CD4-positive, CD25-positive, alpha-beta regulatory T cell (primary cell): ENCODE measurements around the gene FMN2. TPM values are rescaled to one million over a fixed set of nuclear protein-coding genes. Genes with fewer than 3 reads are reported as not detected.

Source experiments
- ATAC-seq, 2 donors: fragments of 150-1000 bp; cut with Tn5 transposase; one replicate each; pipeline ENCODE4 v1.10.0; 2021; ENCODE audit warnings: low read depth in 2 of 2, moderate number of reproducible peaks in 2 of 2, moderate library complexity in 1 of 2
- DNase-seq, 3 donors: peaks; one replicate each; pipeline versions ENCODE4 v3.0.0 to v3.0.0-alpha.2; 2012 to 2022; ENCODE audit warnings: mixed read lengths in 1 of 3
- H3K27ac ChIP-seq: one replicate; pipeline ENCODE4 v1.7.0; 2013; ENCODE audit warnings: mild to moderate bottlenecking, low read length; ENCODE audit not compliant: insufficient read depth, poor library complexity, severe bottlenecking
- H3K27me3 ChIP-seq: one replicate; pipeline ENCODE4 v1.7.0; 2013; ENCODE audit warnings: low read length; ENCODE audit not compliant: control insufficient read depth, insufficient read depth
- H3K36me3 ChIP-seq: one replicate; pipeline ENCODE4 v1.7.0; 2013; ENCODE audit warnings: mild to moderate bottlenecking, low read length, moderate library complexity; ENCODE audit not compliant: control insufficient read depth, insufficient read depth
- H3K4me1 ChIP-seq: 2 replicates; pipeline ENCODE4 v1.7.0; 2013; ENCODE audit warnings: mild to moderate bottlenecking, low read length; ENCODE audit not compliant: insufficient read depth, control insufficient read depth, poor library complexity, severe bottlenecking
- H3K4me3 ChIP-seq: one replicate; pipeline ENCODE4 v1.7.0; 2013; ENCODE audit warnings: low read depth, mild to moderate bottlenecking, low read length, moderate library complexity
- H3K9me3 ChIP-seq, 2 experiments: 1 replicate in 1 of 2; 2 replicates in 1 of 2; pipeline ENCODE4 v1.7.0; 2013; ENCODE audit warnings: low read length in 2 of 2, mild to moderate bottlenecking in 1 of 2, moderate library complexity in 1 of 2; ENCODE audit not compliant: control insufficient read depth in 2 of 2
- H3K27ac Mint-ChIP-seq, 3 donors: one replicate each; pipeline ENCODE4 v1.8.0; 2020 to 2022; ENCODE audit warnings: mild to moderate bottlenecking in 3 of 3, mixed read lengths in 3 of 3, moderate library complexity in 2 of 3
- H3K27me3 Mint-ChIP-seq: one replicate; pipeline ENCODE4 v1.8.0; 2022; ENCODE audit warnings: mild to moderate bottlenecking, mixed read lengths
- H3K36me3 Mint-ChIP-seq: one replicate; pipeline ENCODE4 v1.8.0; 2020; ENCODE audit warnings: mixed read lengths
- H3K4me1 Mint-ChIP-seq, 4 donors: one replicate each; pipeline ENCODE4 v1.8.0; 2020 to 2022; ENCODE audit warnings: mixed read lengths in 4 of 4, mild to moderate bottlenecking in 1 of 4
- H3K4me3 Mint-ChIP-seq, 4 donors: one replicate each; pipeline ENCODE4 v1.8.0; 2020 to 2022; ENCODE audit warnings: mild to moderate bottlenecking in 4 of 4, mixed read lengths in 4 of 4, moderate library complexity in 3 of 4
- H3K9me3 Mint-ChIP-seq, 7 donors: one replicate each; pipeline ENCODE4 v1.8.0; 2020 to 2022; ENCODE audit warnings: mixed read lengths in 7 of 7, mild to moderate bottlenecking in 3 of 7, moderate library complexity in 2 of 7
- polyA plus RNA-seq, 4 donors: library from polyadenylated mRNA; unstranded; fragments of 300-500 nt; fragmentation: Illumina TruSeq; gene quantifications; one replicate each; pipeline ENCODE4 v1.2.3, GENCODE V29; 2021
- total RNA-seq: library from RNA; stranded (reverse); gene quantifications from one replicate; pipeline ENCODE4 v1.2.3, GENCODE V29; 2022

Gene FMN2
- total RNA-seq (not detected), polyA plus RNA-seq (not detected)

DNA sequence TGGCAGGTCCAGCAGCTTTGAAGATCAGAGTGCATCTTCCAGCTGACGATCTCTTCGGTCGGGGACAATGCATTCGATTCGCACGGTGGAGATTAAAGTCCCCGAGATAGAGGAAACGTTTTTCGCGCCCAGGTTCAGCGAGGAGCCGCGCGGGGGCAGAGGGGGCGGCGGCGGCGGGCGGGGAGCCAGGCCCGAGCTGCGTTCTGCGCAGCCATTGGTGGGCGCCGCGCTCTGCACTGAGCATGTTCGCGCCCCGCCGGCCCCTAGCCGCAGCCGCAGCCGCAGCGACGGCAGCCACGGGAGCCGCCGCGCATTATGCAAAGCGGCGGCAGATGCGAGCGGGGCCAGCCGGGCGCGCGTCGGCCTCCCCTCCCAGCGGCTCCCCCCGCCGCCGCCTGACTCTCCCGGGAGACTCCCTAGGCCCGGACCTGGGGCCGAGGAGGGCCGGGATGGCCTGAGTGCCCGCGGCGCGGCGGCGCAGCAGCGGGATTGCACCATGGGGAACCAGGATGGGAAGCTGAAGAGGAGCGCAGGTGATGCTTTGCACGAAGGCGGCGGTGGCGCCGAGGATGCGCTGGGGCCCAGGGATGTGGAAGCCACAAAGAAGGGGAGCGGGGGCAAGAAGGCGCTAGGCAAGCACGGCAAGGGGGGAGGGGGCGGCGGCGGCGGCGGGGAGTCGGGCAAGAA lies at the start of gene FMN2:
Gene FMN2, plus strand, starts transcription at position 270 of the 687 bp plus-strand sequence. Its CDS starts 227 bp downstream, at position 497.
- Mint-ChIP-seq H3K27ac (no peak within 1 kb of the TSS), H3K27me3 (peaks cover 43% of the 10 kb centered on the region), H3K4me1 (peaks cover 0 to 7% (median 0%) of the 10 kb centered on the region in 4 donors), H3K36me3 (no peaks in the 10 kb centered on the region), H3K4me3 (peak within 1 kb of the TSS in 1 of 4 donors; percentile 23), H3K9me3 (peaks cover 0 to 9% (median 1%) of the 10 kb centered on the region in 7 donors)
- Histone ChIP-seq H3K9me3 (no peaks in the 10 kb centered on the region), H3K4me1 (no peaks in the 10 kb centered on the region), H3K27ac (no peak within 1 kb of the TSS), H3K4me3 (no peak within 1 kb of the TSS), H3K36me3 (no peaks in the 10 kb centered on the region), H3K27me3 (peaks cover 6% of the 10 kb centered on the region)
- no peak for DNase-seq
- no peak for ATAC-seq

DNA sequence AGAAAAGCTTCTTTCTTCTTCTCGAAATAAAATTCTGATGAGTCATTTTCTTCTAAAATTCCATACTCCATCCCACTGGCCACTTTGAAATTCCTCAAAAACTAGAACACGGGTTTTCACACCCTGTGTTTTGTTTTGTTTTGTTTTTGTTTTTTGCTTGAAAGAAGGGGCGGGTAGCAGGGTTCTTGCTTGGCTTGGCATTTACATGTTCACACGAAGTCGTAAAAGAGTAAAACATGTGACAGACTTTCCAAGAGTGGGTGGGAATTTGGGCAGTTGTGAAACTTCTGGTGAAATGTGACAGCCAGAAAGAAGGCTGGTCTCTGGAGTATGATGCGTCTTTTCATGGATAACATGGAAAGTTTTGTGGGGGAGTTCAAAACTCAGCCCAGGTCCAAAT lies 47.1 kb upstream of the FMN2 start:
- H3K27ac Mint-ChIP-seq = no peak overlapping the region
- H3K27ac ChIP-seq = no peak overlapping the region
- no peaks in the 10 kb centered on the region for H3K36me3 ChIP-seq
- no peaks in the 10 kb centered on the region for H3K36me3 Mint-ChIP-seq
- ATAC-seq = no peak
- H3K27me3 ChIP-seq = no peaks in the 10 kb centered on the region
- H3K9me3 ChIP-seq = no peaks in the 10 kb centered on the region
- no peaks in the 10 kb centered on the region for H3K4me1 ChIP-seq
- DNase-seq = no peak
- H3K27me3 Mint-ChIP-seq = no peaks in the 10 kb centered on the region
- H3K4me1 Mint-ChIP-seq = no peaks in the 10 kb centered on the region
- H3K9me3 Mint-ChIP-seq = peaks cover 0 to 9% (median 0%) of the 10 kb centered on the region in 7 donors
- no peak overlapping the region for H3K4me3 ChIP-seq
- no peak overlapping the region for H3K4me3 Mint-ChIP-seq

DNA sequence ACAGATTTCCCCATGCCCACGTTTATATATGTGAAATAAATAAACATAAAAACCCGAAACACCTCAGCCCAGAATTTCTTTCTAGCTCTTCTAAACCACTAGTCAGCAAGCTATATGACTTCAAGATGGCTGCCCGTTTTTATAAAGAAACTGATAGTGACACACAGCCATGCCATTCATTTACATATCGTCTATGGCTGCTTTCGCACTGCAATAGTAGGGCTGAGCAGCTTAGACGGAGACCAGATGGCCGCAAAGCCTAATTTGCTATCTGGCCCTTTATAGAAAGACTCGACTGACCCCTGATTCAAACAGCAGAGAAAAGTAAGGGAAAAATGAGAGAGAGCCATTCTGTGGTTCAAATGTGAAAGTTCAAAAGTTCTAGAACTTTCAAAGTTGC lies 45.7 kb upstream of the FMN2 start:
- Mint-ChIP-seq H3K9me3 (peaks cover 0 to 9% (median 0%) of the 10 kb centered on the region in 7 donors), H3K27me3 (no peaks in the 10 kb centered on the region), H3K27ac (no peak overlapping the region), H3K4me3 (no peak overlapping the region), H3K36me3 (no peaks in the 10 kb centered on the region), H3K4me1 (no peaks in the 10 kb centered on the region)
- no peaks in the 10 kb centered on the region for H3K36me3 ChIP-seq
- H3K4me1 ChIP-seq = no peaks in the 10 kb centered on the region
- H3K9me3 ChIP-seq = no peaks in the 10 kb centered on the region
- ATAC-seq = no peak
- no peak for DNase-seq
- no peaks in the 10 kb centered on the region for H3K27me3 ChIP-seq
- H3K27ac ChIP-seq = no peak overlapping the region
- no peak overlapping the region for H3K4me3 ChIP-seq

DNA sequence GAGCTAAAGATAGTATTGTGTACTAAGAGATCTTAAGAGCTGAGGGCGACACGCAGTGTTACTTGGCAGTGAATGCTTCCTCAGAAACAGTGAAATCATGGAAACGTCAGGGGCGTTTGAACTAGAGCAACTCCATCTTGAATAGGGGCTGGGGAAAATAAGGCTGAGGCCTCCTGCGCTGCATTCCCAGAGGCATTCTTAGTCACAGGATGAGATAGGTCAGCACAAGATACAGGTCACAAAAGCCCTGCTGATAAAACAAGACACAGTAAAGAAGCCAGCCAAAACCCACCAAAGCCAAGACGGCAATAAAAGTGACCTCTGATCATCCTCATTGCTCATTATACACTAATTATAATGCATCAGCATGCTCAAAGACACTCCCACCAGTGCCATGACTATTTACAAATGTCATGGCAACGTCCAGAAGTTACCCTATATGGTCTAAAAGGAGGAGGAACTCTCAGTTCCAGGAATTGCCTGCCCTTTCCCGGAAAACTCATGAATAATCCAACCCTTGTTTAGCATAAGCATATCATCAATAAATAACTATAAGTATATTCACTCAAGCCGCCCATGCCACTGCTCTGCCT lies 37.5 kb upstream of the FMN2 start:
- no peaks in the 10 kb centered on the region for H3K4me1 ChIP-seq
- H3K9me3 ChIP-seq = no peaks in the 10 kb centered on the region
- DNase-seq (no peak), ATAC-seq (no peak)
- no peak overlapping the region for H3K27ac ChIP-seq
- Mint-ChIP-seq H3K27me3 (no peaks in the 10 kb centered on the region), H3K27ac (no peak overlapping the region), H3K4me3 (no peak overlapping the region), H3K9me3 (peaks cover 0 to 4% (median 2%) of the 10 kb centered on the region in 7 donors), H3K4me1 (no peaks in the 10 kb centered on the region), H3K36me3 (no peaks in the 10 kb centered on the region)
- no peak overlapping the region for H3K4me3 ChIP-seq
- H3K36me3 ChIP-seq = no peaks in the 10 kb centered on the region
- H3K27me3 ChIP-seq = no peaks in the 10 kb centered on the region

DNA sequence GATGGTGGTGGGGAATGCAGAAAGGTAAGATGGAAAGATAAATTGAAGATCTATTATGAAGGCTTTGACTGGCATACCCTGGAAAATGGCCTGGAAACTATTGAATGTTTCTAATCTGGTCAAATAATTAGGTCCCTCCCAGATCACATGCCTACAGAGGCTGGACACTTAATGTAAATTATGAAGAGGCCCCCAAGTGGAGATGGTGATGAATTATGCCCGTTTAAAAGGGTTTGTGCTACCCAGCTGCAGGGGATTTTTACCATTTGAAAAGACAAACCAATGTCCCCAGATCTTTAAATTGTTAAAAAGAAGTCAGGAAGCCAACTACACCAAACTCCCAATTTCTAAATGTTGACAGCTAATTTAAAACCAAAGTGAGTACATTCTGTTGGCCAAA lies 35.7 kb upstream of the FMN2 start:
- no peak overlapping the region for H3K4me3 ChIP-seq
- no peak overlapping the region for H3K27ac ChIP-seq
- H3K9me3 Mint-ChIP-seq = peaks cover 0 to 4% (median 4%) of the 10 kb centered on the region in 7 donors
- H3K9me3 ChIP-seq = no peaks in the 10 kb centered on the region
- H3K27me3 ChIP-seq = no peaks in the 10 kb centered on the region
- H3K4me1 Mint-ChIP-seq = no peaks in the 10 kb centered on the region
- H3K4me1 ChIP-seq = no peaks in the 10 kb centered on the region
- no peaks in the 10 kb centered on the region for H3K36me3 ChIP-seq
- DNase-seq (no peak), ATAC-seq (no peak)
- no peaks in the 10 kb centered on the region for H3K27me3 Mint-ChIP-seq
- H3K4me3 Mint-ChIP-seq = no peak overlapping the region
- no peaks in the 10 kb centered on the region for H3K36me3 Mint-ChIP-seq
- no peak overlapping the region for H3K27ac Mint-ChIP-seq

DNA sequence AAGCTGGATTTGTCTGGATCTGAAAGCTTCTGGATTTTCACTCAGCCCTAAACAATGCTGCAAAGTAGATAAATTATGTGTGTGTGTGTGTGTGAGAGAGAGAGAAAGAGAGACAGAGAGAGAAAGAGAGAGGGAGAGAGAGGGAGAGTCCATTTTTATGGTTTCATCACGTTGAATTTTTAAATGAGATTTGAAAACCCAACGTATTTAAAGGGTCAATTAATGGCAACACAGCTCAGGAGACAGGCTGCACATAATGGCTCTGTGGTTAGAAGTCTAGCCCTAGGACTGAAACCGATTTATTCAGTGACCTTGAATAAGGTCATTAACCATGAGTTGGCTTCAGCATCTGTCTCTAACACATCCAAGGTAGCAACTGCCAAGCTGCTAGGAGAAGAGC lies 35.3 kb upstream of the FMN2 start:
- no peak overlapping the region for H3K27ac Mint-ChIP-seq
- no peaks in the 10 kb centered on the region for H3K9me3 ChIP-seq
- no peaks in the 10 kb centered on the region for H3K36me3 ChIP-seq
- no peak overlapping the region for H3K4me3 Mint-ChIP-seq
- no peak for DNase-seq
- H3K27me3 Mint-ChIP-seq = no peaks in the 10 kb centered on the region
- H3K27me3 ChIP-seq = no peaks in the 10 kb centered on the region
- peaks cover 1 to 4% (median 4%) of the 10 kb centered on the region in 7 donors for H3K9me3 Mint-ChIP-seq
- H3K27ac ChIP-seq = no peak overlapping the region
- H3K36me3 Mint-ChIP-seq = no peaks in the 10 kb centered on the region
- ATAC-seq = no peak
- H3K4me1 ChIP-seq = no peaks in the 10 kb centered on the region
- H3K4me1 Mint-ChIP-seq = no peaks in the 10 kb centered on the region
- H3K4me3 ChIP-seq = no peak overlapping the region

DNA sequence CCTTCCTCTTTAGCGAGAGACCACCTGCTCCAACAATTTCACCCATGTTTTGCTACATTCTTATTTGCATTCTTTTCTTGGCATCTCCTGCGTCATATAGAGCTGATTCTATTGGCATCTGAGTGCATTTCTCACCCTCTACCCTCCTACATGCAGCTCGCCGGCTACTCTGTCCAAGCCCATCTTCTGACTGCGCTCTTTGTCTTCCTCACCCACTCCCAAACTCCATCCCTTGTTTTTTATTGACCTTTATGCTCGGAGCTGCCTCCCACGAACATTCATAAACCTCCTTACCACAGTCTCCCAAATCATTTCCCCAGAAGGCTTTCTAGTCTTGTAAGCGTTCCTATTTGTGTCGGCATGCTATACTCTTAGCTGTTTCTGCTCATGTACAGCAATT lies 33.6 kb upstream of the FMN2 start:
- no peaks in the 10 kb centered on the region for H3K27me3 ChIP-seq
- no peak overlapping the region for H3K4me3 ChIP-seq
- no peaks in the 10 kb centered on the region for H3K9me3 ChIP-seq
- ATAC-seq (no peak), DNase-seq (no peak)
- H3K4me3 Mint-ChIP-seq = no peak overlapping the region
- no peaks in the 10 kb centered on the region for H3K4me1 Mint-ChIP-seq
- no peaks in the 10 kb centered on the region for H3K36me3 Mint-ChIP-seq
- no peaks in the 10 kb centered on the region for H3K36me3 ChIP-seq
- no peak overlapping the region for H3K27ac Mint-ChIP-seq
- no peaks in the 10 kb centered on the region for H3K27me3 Mint-ChIP-seq
- peaks cover 1 to 4% (median 2%) of the 10 kb centered on the region in 7 donors for H3K9me3 Mint-ChIP-seq
- no peaks in the 10 kb centered on the region for H3K4me1 ChIP-seq
- H3K27ac ChIP-seq = no peak overlapping the region

DNA sequence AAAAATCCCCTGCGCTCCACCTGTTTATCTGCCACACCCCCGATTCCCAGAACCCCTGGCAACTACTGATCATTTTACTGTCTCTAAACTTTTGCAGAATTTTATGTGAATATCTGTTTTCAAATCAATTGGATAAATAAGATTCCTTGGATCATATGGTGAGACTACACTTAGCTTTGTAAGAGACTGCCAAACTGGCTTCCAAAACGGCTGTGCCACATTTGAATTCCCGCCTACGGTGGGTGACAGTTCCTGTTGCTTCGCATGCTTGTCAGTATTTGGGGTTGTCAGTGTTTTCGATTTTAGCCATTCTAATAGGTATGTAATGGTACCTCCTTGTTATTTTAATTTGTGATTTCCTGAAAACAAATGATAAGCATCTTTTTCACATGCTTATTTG lies 22.7 kb upstream of the FMN2 start:
- H3K4me3 ChIP-seq = no peak overlapping the region
- no peaks in the 10 kb centered on the region for H3K9me3 ChIP-seq
- Mint-ChIP-seq H3K4me1 (no peaks in the 10 kb centered on the region), H3K4me3 (no peak overlapping the region), H3K9me3 (peaks cover 0 to 9% (median 2%) of the 10 kb centered on the region in 7 donors), H3K27ac (no peak overlapping the region), H3K36me3 (no peaks in the 10 kb centered on the region), H3K27me3 (no peaks in the 10 kb centered on the region)
- H3K27ac ChIP-seq = no peak overlapping the region
- no peaks in the 10 kb centered on the region for H3K27me3 ChIP-seq
- no peaks in the 10 kb centered on the region for H3K36me3 ChIP-seq
- ATAC-seq = no peak
- no peak for DNase-seq
- no peaks in the 10 kb centered on the region for H3K4me1 ChIP-seq
